DND-41 (cell line): ENCODE measurements around the gene ROBO2.

ENCODE experiments used
- EZH2 ChIP-seq: IDR thresholded peaks from 3 replicates; pipeline ENCODE4 v1.6.1; 2012; ENCODE audit warnings: borderline replicate concordance, low read depth, mild to moderate bottlenecking, moderate library complexity, low read length, inconsistent platforms; ENCODE audit not compliant: severe bottlenecking
- TF ChIP-seq, protein P1 (sequence below): IDR thresholded peaks from 2 replicates; pipeline ENCODE4 v1.5.1; 2012; ENCODE audit warnings: borderline replicate concordance, low read length, moderate library complexity, mild to moderate bottlenecking; ENCODE audit not compliant: poor library complexity, severe bottlenecking; ENCODE audit errors: extremely low read depth

DNA sequence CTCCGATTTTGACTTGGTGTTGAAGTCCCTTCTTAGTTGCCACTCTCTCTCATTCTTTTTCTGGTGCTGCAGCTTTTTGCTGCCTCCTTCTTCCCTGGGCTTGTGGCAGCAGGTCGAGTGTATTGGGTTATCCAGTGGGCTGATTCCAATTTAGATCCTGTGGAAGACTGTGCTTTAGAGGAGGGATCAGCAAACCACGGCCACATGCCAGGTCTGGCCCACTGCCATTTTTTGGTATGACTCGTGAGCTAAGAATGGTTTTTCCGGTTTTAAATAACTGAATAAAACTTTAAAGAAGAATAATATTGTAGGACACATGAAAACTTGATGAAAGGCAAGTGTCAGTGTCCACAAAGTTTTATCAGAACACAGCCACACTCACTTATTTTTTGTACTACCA lies 330.5 kb downstream of the ROBO2 start:
- TF ChIP-seq, protein P1, sequence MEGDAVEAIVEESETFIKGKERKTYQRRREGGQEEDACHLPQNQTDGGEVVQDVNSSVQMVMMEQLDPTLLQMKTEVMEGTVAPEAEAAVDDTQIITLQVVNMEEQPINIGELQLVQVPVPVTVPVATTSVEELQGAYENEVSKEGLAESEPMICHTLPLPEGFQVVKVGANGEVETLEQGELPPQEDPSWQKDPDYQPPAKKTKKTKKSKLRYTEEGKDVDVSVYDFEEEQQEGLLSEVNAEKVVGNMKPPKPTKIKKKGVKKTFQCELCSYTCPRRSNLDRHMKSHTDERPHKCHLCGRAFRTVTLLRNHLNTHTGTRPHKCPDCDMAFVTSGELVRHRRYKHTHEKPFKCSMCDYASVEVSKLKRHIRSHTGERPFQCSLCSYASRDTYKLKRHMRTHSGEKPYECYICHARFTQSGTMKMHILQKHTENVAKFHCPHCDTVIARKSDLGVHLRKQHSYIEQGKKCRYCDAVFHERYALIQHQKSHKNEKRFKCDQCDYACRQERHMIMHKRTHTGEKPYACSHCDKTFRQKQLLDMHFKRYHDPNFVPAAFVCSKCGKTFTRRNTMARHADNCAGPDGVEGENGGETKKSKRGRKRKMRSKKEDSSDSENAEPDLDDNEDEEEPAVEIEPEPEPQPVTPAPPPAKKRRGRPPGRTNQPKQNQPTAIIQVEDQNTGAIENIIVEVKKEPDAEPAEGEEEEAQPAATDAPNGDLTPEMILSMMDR: no peak
- TF ChIP-seq EZH2: no peak
